Suprapubic skin (tissue), 4 donors: ENCODE measurements around the gene TBC1D24. TPM values are rescaled to one million over a fixed set of nuclear protein-coding genes. Genes with fewer than 3 reads are reported as not detected.
A peak's percentile ranks its signal among the peaks of the same experiment; 100 is the strongest.

Source experiments
- DNase-seq, 2 donors: peaks; one replicate each; pipeline ENCODE4 v3.0.0-alpha.2; 2019; ENCODE audit warnings: low spot score in 2 of 2
- H3K27ac ChIP-seq: fragments of 200-600 bp; sonication (generic); one replicate; pipeline ENCODE4 v1.5.1; 2019
- H3K27me3 ChIP-seq: fragments of 200-600 bp; sonication (generic); one replicate; pipeline ENCODE4 v1.5.1; 2019
- H3K36me3 ChIP-seq: fragments of 200-600 bp; sonication (generic); one replicate; pipeline ENCODE4 v1.5.1; 2019
- H3K4me1 ChIP-seq: fragments of 200-600 bp; sonication (generic); one replicate; pipeline ENCODE4 v1.5.1; 2019
- H3K4me3 ChIP-seq: fragments of 200-600 bp; sonication (generic); one replicate; pipeline ENCODE4 v1.5.1; 2019; ENCODE audit warnings: mild to moderate bottlenecking
- H3K9me3 ChIP-seq: fragments of 200-600 bp; sonication (generic); one replicate; pipeline ENCODE4 v1.5.1; 2019
- CTCF ChIP-seq, 2 donors: fragments of 200-600 bp in 1 of 2; fragments of 450-650 bp in 1 of 2; sonication (generic) in 1 of 2; IDR thresholded peaks; one replicate each; pipeline ENCODE4 v1.5.1; 2016 to 2019; ENCODE audit warnings: antibody characterized with exemption in 2 of 2, mild to moderate bottlenecking in 1 of 2, moderate library complexity in 1 of 2
- EP300 ChIP-seq: sonication (generic); formaldehyde crosslinking; IDR thresholded peaks from one replicate; pipeline ENCODE4 v1.6.1; 2017; ENCODE audit warnings: antibody characterized with exemption
- POLR2A ChIP-seq, 2 donors: fragments of 450-650 bp; IDR thresholded peaks; one replicate each; pipeline ENCODE4 v1.6.1; 2017; ENCODE audit warnings: antibody characterized with exemption in 2 of 2, mild to moderate bottlenecking in 2 of 2, moderate library complexity in 2 of 2
- POLR2AphosphoS5 ChIP-seq, 3 donors: sonication (generic); formaldehyde crosslinking; IDR thresholded peaks; one replicate each; pipeline ENCODE4 v1.6.1; 2017; ENCODE audit warnings: antibody characterized with exemption in 3 of 3
- WGBS: methylation state at CpG from one replicate; pipeline ENCODE4 v1.1.5; 2018; 5-methylcytosine and 5-hydroxymethylcytosine counted together
- total RNA-seq, 4 donors: library from RNA; depleted of rRNA; stranded (reverse); fragments of >200 nt; gene quantifications; one replicate each; pipeline ENCODE4 v1.1.0, GENCODE V29; 2016

TBC1D24 gene
- total RNA-seq, 4 donors from 2014 or later: 10.8 to 23.6 (median 16.5) TPM

GRCh38 chr16:2520097-2520783 is 45.3 kb downstream of the TBC1D24 start, which contains the start of gene AMDHD2:
TSS of gene AMDHD2 (plus strand) at chr16:2520371. CDS start at chr16:2520459, 88 bp downstream.
- Histone ChIP-seq H3K36me3 (peaks cover 26% of the 10 kb centered on the region), H3K4me3 (peak within 1 kb of the TSS; percentile 82), H3K27ac (peak within 1 kb of the TSS; percentile 99), H3K9me3 (no peaks in the 10 kb centered on the region), H3K4me1 (peaks cover 72% of the 10 kb centered on the region), H3K27me3 (no peaks in the 10 kb centered on the region)
- WGBS: 0% methylated on average over 3 of the region's 83 CpGs
- peak; percentile 94 to 96 for DNase-seq
- no peak for TF ChIP-seq EP300
- TF ChIP-seq CTCF (IDR thresholded peaks at IDR 0.05): no peak
- no peak for TF ChIP-seq POLR2A (IDR thresholded peaks at IDR 0.05)
- peak; percentile 42 to 82 (median 77) for TF ChIP-seq POLR2AphosphoS5 (IDR thresholded peaks at IDR 0.05)

DNA sequence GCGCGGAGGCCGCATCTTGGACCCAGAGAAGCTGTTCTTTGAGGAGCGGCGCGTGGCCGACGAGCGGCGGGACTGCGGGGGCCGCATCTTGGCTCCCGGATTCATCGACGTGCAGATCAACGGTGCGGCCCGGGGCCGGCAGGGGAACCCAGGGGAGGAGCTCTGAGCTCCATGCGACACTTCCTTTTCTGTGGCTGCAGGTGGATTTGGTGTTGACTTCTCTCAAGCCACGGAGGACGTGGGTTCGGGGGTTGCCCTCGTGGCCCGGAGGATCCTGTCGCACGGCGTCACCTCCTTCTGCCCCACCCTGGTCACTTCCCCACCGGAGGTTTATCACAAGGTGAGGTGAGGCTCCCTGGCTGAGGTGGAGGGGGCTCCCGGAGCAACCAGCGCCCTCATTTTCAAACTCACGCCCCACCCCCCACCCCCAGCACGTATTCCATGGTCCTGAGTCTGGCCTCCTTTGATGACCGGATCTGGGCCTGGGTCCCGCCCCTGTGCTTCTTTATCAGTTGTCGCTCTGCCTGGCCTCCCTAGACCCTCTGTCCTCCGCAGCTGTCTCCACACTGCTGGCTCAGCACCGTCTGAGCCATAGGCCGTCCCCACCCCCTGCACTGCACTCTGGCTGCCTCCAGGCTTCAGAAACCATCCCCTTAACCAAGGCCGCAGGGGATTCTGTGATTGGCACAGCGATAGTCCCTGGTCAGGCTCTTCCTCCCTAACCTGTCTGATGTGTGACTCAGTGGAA is 46.0 kb downstream of the TBC1D24 start:
- DNase-seq: peak; percentile 76 to 85
- peaks cover 33% of the 10 kb centered on the region for H3K36me3 ChIP-seq
- peak overlapping the region; percentile 82 for H3K4me3 ChIP-seq
- WGBS: 53% methylated on average over 8 of the region's 41 CpGs
- peak overlapping the region; percentile 99 for H3K27ac ChIP-seq
- peak in 1 of 2 donors; percentile 13 for TF ChIP-seq CTCF (IDR thresholded peaks at IDR 0.05)
- no peak for TF ChIP-seq POLR2AphosphoS5 (IDR thresholded peaks at IDR 0.05)
- H3K27me3 ChIP-seq: no peaks in the 10 kb centered on the region
- no peaks in the 10 kb centered on the region for H3K9me3 ChIP-seq
- H3K4me1 ChIP-seq: peaks cover 66% of the 10 kb centered on the region

DNA sequence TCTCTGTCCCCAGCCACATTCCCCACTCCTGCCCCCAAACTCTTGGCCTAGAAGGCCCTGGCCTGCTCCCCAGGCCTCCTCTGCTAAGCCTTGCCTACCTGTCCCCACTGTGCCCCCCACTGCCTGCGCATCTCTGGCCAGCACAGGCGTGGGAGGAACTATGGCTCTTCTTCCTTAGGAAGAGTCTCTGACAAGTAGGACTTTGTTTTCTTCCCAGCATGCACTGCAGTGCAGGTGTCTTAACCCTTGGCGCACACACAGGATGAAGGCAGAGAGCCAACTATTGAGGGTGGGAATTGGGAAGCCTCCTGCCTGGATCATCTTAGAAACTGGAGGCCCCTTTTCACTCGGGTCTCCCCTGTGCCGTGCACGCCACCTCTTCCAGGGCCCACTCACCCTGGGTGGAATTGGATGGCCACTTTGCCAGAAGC is 48.9 kb downstream of the TBC1D24 start:
- TF ChIP-seq POLR2AphosphoS5 (IDR thresholded peaks at IDR 0.05) (no peak), EP300 (no peak), POLR2A (IDR thresholded peaks at IDR 0.05) (no peak), CTCF (IDR thresholded peaks at IDR 0.05) (no peak)
- Histone ChIP-seq H3K27me3 (no peaks in the 10 kb centered on the region), H3K4me3 (no peak overlapping the region), H3K27ac (no peak overlapping the region), H3K36me3 (peaks cover 61% of the 10 kb centered on the region), H3K4me1 (peaks cover 40% of the 10 kb centered on the region), H3K9me3 (no peaks in the 10 kb centered on the region)
- 82% methylated on average over 6 of the region's 6 CpGs for WGBS
- no peak for DNase-seq

- TF ChIP-seq EP300: no peak
- TF ChIP-seq POLR2AphosphoS5 (IDR thresholded peaks at IDR 0.05): no peak
- TF ChIP-seq POLR2A (IDR thresholded peaks at IDR 0.05): no peak
- no peak for TF ChIP-seq CTCF (IDR thresholded peaks at IDR 0.05)
- 96% methylated on average over 9 of the region's 9 CpGs for WGBS
- Histone ChIP-seq H3K4me3 (no peak overlapping the region), H3K9me3 (no peaks in the 10 kb centered on the region), H3K4me1 (peaks cover 34% of the 10 kb centered on the region), H3K27ac (no peak overlapping the region), H3K36me3 (peaks cover 65% of the 10 kb centered on the region), H3K27me3 (no peaks in the 10 kb centered on the region)
- DNase-seq: no peak
These were observed 49.5 kb downstream of the TBC1D24 start for GRCh38 chr16:2524339-2524938.

GRCh38 chr16:2526135-2526534 is 51.2 kb downstream of the TBC1D24 start:
- Histone ChIP-seq H3K4me3 (no peak overlapping the region), H3K27ac (no peak overlapping the region), H3K9me3 (no peaks in the 10 kb centered on the region), H3K27me3 (no peaks in the 10 kb centered on the region), H3K36me3 (peaks cover 65% of the 10 kb centered on the region), H3K4me1 (peaks cover 27% of the 10 kb centered on the region)
- no peak for DNase-seq
- no peak for TF ChIP-seq EP300
- TF ChIP-seq POLR2A (IDR thresholded peaks at IDR 0.05): no peak
- WGBS: 83% methylated on average over 6 of the region's 8 CpGs
